Body of pancreas (tissue), 4 donors: ENCODE data around the gene HDGFL3.
"Not testable (repeated sequence)": the region's sequence is repeated elsewhere in the genome, so short reads cannot be mapped to it uniquely, and the experiment has no call there.

Experiments
- CTCF ChIP-seq, 7 experiments: fragments of 450-650 bp in 4 of 7; fragments of 200-600 bp in 3 of 7; sonication (generic) in 3 of 7; IDR thresholded peaks; one replicate each; pipeline ENCODE4 v1.5.1; 2016 to 2019; ENCODE audit warnings: antibody characterized with exemption in 7 of 7
- POLR2A ChIP-seq, 3 donors: fragments of 450-650 bp; IDR thresholded peaks; one replicate each; pipeline ENCODE4 v1.6.1; 2016; ENCODE audit warnings: antibody characterized with exemption in 3 of 3, mild to moderate bottlenecking in 2 of 3

- TF ChIP-seq CTCF, POLR2A (IDR thresholded peaks at IDR 0.05): not testable (repeated sequence)
Observed at GRCh38 chr15:83169576-83169975, 38.0 kb downstream of the HDGFL3 start.
